BLaER1 (cell line): ENCODE measurements around the gene POU3F3.
A peak's percentile ranks its signal among the peaks of the same experiment; 100 is the strongest.

Source experiments
- H3K27ac ChIP-seq: shearing (Covaris generic); formaldehyde crosslinking; 2 replicates; pipeline ENCODE4 v1.8.1; 2022
- H3K27me3 ChIP-seq: shearing (Covaris generic); formaldehyde crosslinking; 2 replicates; pipeline ENCODE4 v1.8.1; 2022
- H3K36me3 ChIP-seq: shearing (Covaris generic); formaldehyde crosslinking; 2 replicates; pipeline ENCODE4 v1.8.1; 2022
- H3K4me1 ChIP-seq: shearing (Covaris generic); formaldehyde crosslinking; 2 replicates; pipeline ENCODE4 v1.8.1; 2022
- H3K4me2 ChIP-seq: shearing (Covaris generic); formaldehyde crosslinking; 2 replicates; pipeline ENCODE4 v1.8.1; 2022
- H3K4me3 ChIP-seq: shearing (Covaris generic); formaldehyde crosslinking; 2 replicates; pipeline ENCODE4 v1.8.1; 2022
- H3K9ac ChIP-seq: shearing (Covaris generic); formaldehyde crosslinking; 2 replicates; pipeline ENCODE4 v1.8.1; 2022
- H3K9me3 ChIP-seq: shearing (Covaris generic); formaldehyde crosslinking; 2 replicates; pipeline ENCODE4 v1.8.1; 2022
- H4K20me1 ChIP-seq: shearing (Covaris generic); formaldehyde crosslinking; 2 replicates; pipeline ENCODE4 v1.8.1; 2022
- Cebpa-rat ChIP-seq: shearing (Covaris generic); IDR thresholded peaks from 2 replicates; pipeline ENCODE4 v1.8.1; 2022

Gene POU3F3

GRCh38 chr2:104834431-104835153 lies 19.3 kb upstream of the POU3F3 start:
- no peak overlapping the region for H3K4me3 ChIP-seq
- no peak overlapping the region for H3K9ac ChIP-seq
- H3K27me3 ChIP-seq, result no peaks in the 10 kb centered on the region
- H4K20me1 ChIP-seq, result no peaks in the 10 kb centered on the region
- H3K4me1 ChIP-seq, result no peaks in the 10 kb centered on the region
- H3K27ac ChIP-seq, result no peak overlapping the region
- H3K4me2 ChIP-seq, result no peak overlapping the region
- no peaks in the 10 kb centered on the region for H3K36me3 ChIP-seq
- no peaks in the 10 kb centered on the region for H3K9me3 ChIP-seq
- TF ChIP-seq Cebpa-rat, result no peak

- H3K4me2 ChIP-seq, result no peak overlapping the region
- H3K4me3 ChIP-seq, result no peak overlapping the region
- peaks cover 2% of the 10 kb centered on the region; the same call in 1 of the 2 replicates for H3K27me3 ChIP-seq
- no peak overlapping the region for H3K9ac ChIP-seq
- TF ChIP-seq Cebpa-rat, result no peak
- H4K20me1 ChIP-seq, result no peaks in the 10 kb centered on the region
- no peaks in the 10 kb centered on the region for H3K36me3 ChIP-seq
- no peaks in the 10 kb centered on the region for H3K9me3 ChIP-seq
- H3K27ac ChIP-seq, result no peak overlapping the region
- H3K4me1 ChIP-seq, result no peaks in the 10 kb centered on the region
Measured at GRCh38 chr2:104836265-104836664, 17.6 kb upstream of the POU3F3 start.

- Histone ChIP-seq H3K27ac (no peak overlapping the region), H3K4me1 (no peaks in the 10 kb centered on the region), H3K36me3 (no peaks in the 10 kb centered on the region), H3K9me3 (no peaks in the 10 kb centered on the region), H3K4me2 (no peak overlapping the region), H3K27me3 (peaks cover 8% of the 10 kb centered on the region; the same call in 1 of the 2 replicates), H4K20me1 (no peaks in the 10 kb centered on the region), H3K4me3 (no peak overlapping the region), H3K9ac (no peak overlapping the region)
- TF ChIP-seq Cebpa-rat, result no peak
Measured at GRCh38 chr2:104836841-104837240, 17.1 kb upstream of the POU3F3 start.

- TF ChIP-seq Cebpa-rat, result no peak
- Histone ChIP-seq H3K9ac (no peak overlapping the region), H3K36me3 (no peaks in the 10 kb centered on the region), H3K4me2 (no peak overlapping the region), H3K4me1 (no peaks in the 10 kb centered on the region), H3K9me3 (peaks cover 31% of the 10 kb centered on the region), H3K4me3 (no peak overlapping the region), H3K27ac (no peak overlapping the region), H4K20me1 (peaks cover 10% of the 10 kb centered on the region), H3K27me3 (peaks cover 41% of the 10 kb centered on the region)
Measured at GRCh38 chr2:104840156-104840555, 13.8 kb upstream of the POU3F3 start.

- Histone ChIP-seq H3K36me3 (no peaks in the 10 kb centered on the region), H3K27ac (no peak overlapping the region), H3K27me3 (peaks cover 50% of the 10 kb centered on the region), H3K4me3 (no peak overlapping the region), H3K9me3 (peaks cover 34% of the 10 kb centered on the region), H3K9ac (no peak overlapping the region), H3K4me1 (no peaks in the 10 kb centered on the region), H3K4me2 (no peak overlapping the region), H4K20me1 (peaks cover 18% of the 10 kb centered on the region)
- no peak for TF ChIP-seq Cebpa-rat
Measured at GRCh38 chr2:104840893-104841585, 12.9 kb upstream of the POU3F3 start.

GRCh38 chr2:104841744-104842143 lies 12.2 kb upstream of the POU3F3 start:
- TF ChIP-seq Cebpa-rat, result no peak
- H3K4me2 ChIP-seq, result no peak overlapping the region
- no peak overlapping the region for H3K27ac ChIP-seq
- H3K27me3 ChIP-seq, result peaks cover 57% of the 10 kb centered on the region
- peaks cover 25% of the 10 kb centered on the region for H4K20me1 ChIP-seq
- H3K9me3 ChIP-seq, result peaks cover 34% of the 10 kb centered on the region
- H3K4me1 ChIP-seq, result no peaks in the 10 kb centered on the region
- no peak overlapping the region for H3K9ac ChIP-seq
- H3K36me3 ChIP-seq, result no peaks in the 10 kb centered on the region
- no peak overlapping the region for H3K4me3 ChIP-seq

- no peak overlapping the region for H3K4me2 ChIP-seq
- no peak overlapping the region for H3K27ac ChIP-seq
- H3K9ac ChIP-seq, result no peak overlapping the region
- peaks cover 55% of the 10 kb centered on the region for H4K20me1 ChIP-seq
- no peaks in the 10 kb centered on the region for H3K36me3 ChIP-seq
- H3K4me1 ChIP-seq, result no peaks in the 10 kb centered on the region
- peaks cover 34% of the 10 kb centered on the region for H3K9me3 ChIP-seq
- peaks cover 89% of the 10 kb centered on the region for H3K27me3 ChIP-seq
- H3K4me3 ChIP-seq, result 0 out of 2 replicates have a peak overlapping the region, but pooled peaks have one; percentile 33
- no peak for TF ChIP-seq Cebpa-rat
Measured at GRCh38 chr2:104844807-104845551, 8.9 kb upstream of the POU3F3 start.

GRCh38 chr2:104845552-104845931 lies 8.4 kb upstream of the POU3F3 start:
- Histone ChIP-seq H3K4me3 (no peak overlapping the region), H3K27me3 (peaks cover 95% of the 10 kb centered on the region), H3K27ac (no peak overlapping the region), H3K9ac (no peak overlapping the region), H3K36me3 (no peaks in the 10 kb centered on the region), H3K4me2 (no peak overlapping the region), H3K9me3 (peaks cover 34% of the 10 kb centered on the region), H4K20me1 (peaks cover 60% of the 10 kb centered on the region), H3K4me1 (no peaks in the 10 kb centered on the region)
- no peak for TF ChIP-seq Cebpa-rat

- TF ChIP-seq Cebpa-rat, result no peak
- H3K9ac ChIP-seq, result no peak overlapping the region
- H3K36me3 ChIP-seq, result no peaks in the 10 kb centered on the region
- H3K4me3 ChIP-seq, result no peak overlapping the region
- no peak overlapping the region for H3K27ac ChIP-seq
- no peaks in the 10 kb centered on the region for H3K4me1 ChIP-seq
- H3K4me2 ChIP-seq, result no peak overlapping the region
- peaks cover 34% of the 10 kb centered on the region for H3K9me3 ChIP-seq
- H3K27me3 ChIP-seq, result peaks cover 100% of the 10 kb centered on the region
- peaks cover 67% of the 10 kb centered on the region for H4K20me1 ChIP-seq
Measured at GRCh38 chr2:104845946-104846785, 7.7 kb upstream of the POU3F3 start.
